Lung (tissue), 12 donors: ENCODE results near the gene CLEC9A. TPM values are rescaled to one million over a fixed set of nuclear protein-coding genes. Genes with fewer than 3 reads are reported as not detected.

Source experiments
- ATAC-seq: fragments of 200-7000 bp; cut with Tn5 transposase; one replicate; pipeline ENCODE4 v1.9.1; 2020; ENCODE audit warnings: moderate number of reproducible peaks; ENCODE audit not compliant: insufficient read depth, low FRiP score
- DNase-seq, 3 donors: peaks; one replicate each; pipeline ENCODE4 v3.0.0-alpha.2; 2013 to 2017
- H3K27ac ChIP-seq, 2 donors: one replicate each; pipeline ENCODE4 v1.5.1; 2013; ENCODE audit warnings: mild to moderate bottlenecking in 2 of 2, moderate library complexity in 2 of 2, control low read depth in 1 of 2, inconsistent platforms in 1 of 2, low read depth in 1 of 2, low read length in 1 of 2
- H3K27me3 ChIP-seq, 3 donors: one replicate each; pipeline ENCODE4 v1.5.1; 2013; ENCODE audit warnings: low read length in 2 of 3; ENCODE audit not compliant: control insufficient read depth in 3 of 3, insufficient read depth in 3 of 3
- H3K36me3 ChIP-seq, 4 donors: one replicate each; pipeline ENCODE4 v1.5.1; 2013; ENCODE audit warnings: low read length in 4 of 4, mild to moderate bottlenecking in 1 of 4, moderate library complexity in 1 of 4; ENCODE audit not compliant: control insufficient read depth in 4 of 4, insufficient read depth in 4 of 4
- H3K4me1 ChIP-seq, 5 donors: one replicate each; pipeline ENCODE4 v1.5.1; 2013; ENCODE audit warnings: low read length in 5 of 5, mild to moderate bottlenecking in 2 of 5, moderate library complexity in 1 of 5; ENCODE audit not compliant: control insufficient read depth in 5 of 5, insufficient read depth in 5 of 5
- H3K4me3 ChIP-seq: one replicate; pipeline ENCODE4 v1.5.1; 2013; ENCODE audit warnings: mild to moderate bottlenecking, control low read depth, moderate library complexity
- H3K9ac ChIP-seq, 2 donors: one replicate each; pipeline ENCODE4 v1.5.1; 2013; ENCODE audit warnings: low read length in 2 of 2, control low read depth in 1 of 2; ENCODE audit not compliant: insufficient read depth in 1 of 2
- H3K9me3 ChIP-seq, 4 donors: one replicate each; pipeline ENCODE4 v1.5.1; 2013; ENCODE audit warnings: low read length in 3 of 4, mild to moderate bottlenecking in 1 of 4, moderate library complexity in 1 of 4; ENCODE audit not compliant: control insufficient read depth in 4 of 4, insufficient read depth in 3 of 4
- WGBS, 2 donors: extraction: QIAGEN DNeasy Blood & Tissue Kit; methylation state at CpG; one replicate each; pipeline ENCODE4 v1.1.7; 2013; 5-methylcytosine and 5-hydroxymethylcytosine counted together
- polyA plus RNA-seq, 2 donors: library from polyadenylated mRNA; stranded (reverse); fragments of 200-250 nt; gene quantifications; one replicate each; pipeline ENCODE4 v1.2.1, GENCODE V29; 2013
- total RNA-seq, 2 donors: library from RNA; depleted of rRNA in 1 of 2; stranded (reverse); fragments of >200 nt in 1 of 2; gene quantifications; one replicate each; pipeline ENCODE4 v1.2.1, GENCODE V29; 2014 to 2021
- TF ChIP-seq, protein P1 (sequence below): IDR thresholded peaks from 2 replicates; pipeline ENCODE4 v1.5.1; 2012; ENCODE audit warnings: mild to moderate bottlenecking; ENCODE audit errors: control extremely low read depth, extremely low read depth
- donor health status: control.
- donor health status: control.
- donor health status: Bipolar disorder and iron deficiency.
- donor health status: healthy.
- donor health status: DM: yes; HTN: yes; CAD: no.

The CLEC9A gene
- total and polyA plus RNA-seq, 4 donors, result 0.12 to 0.60 (median 0.33) TPM

DNA sequence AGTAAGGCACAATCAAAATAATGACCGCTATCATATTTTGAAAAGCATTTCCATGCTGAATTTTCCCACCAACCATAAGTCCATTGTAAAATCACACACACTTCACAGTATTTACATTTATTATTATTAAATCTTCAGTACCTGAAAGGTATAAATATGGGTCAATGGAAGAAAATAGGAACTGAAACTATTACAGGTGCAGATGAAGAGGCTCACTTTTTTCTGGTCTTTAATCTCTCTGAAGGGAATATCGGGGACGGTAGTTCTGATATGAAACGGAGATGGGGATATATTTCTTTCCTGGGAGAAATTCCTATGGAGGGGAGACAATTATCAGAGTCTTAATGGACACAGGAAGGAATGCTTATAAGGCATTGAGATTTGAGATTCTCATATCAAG, 39.9 kb downstream of the CLEC9A start:
- DNase-seq (no peak), ATAC-seq (no peak)
- 95 to 97% methylated on average over 4 of the region's 4 CpGs for whole genome bisulfite sequencing, 2 donors
- Histone ChIP-seq H3K27me3 (no peaks in the 10 kb centered on the region), H3K4me1 (peaks cover 0 to 1% (median 0%) of the 10 kb centered on the region in 5 donors), H3K36me3 (peaks cover 0 to 5% (median 2%) of the 10 kb centered on the region in 4 donors), H3K4me3 (no peak overlapping the region), H3K27ac (no peak overlapping the region), H3K9ac (no peak overlapping the region), H3K9me3 (peaks cover 0 to 2% (median 0%) of the 10 kb centered on the region in 4 donors)
- TF ChIP-seq, protein P1, sequence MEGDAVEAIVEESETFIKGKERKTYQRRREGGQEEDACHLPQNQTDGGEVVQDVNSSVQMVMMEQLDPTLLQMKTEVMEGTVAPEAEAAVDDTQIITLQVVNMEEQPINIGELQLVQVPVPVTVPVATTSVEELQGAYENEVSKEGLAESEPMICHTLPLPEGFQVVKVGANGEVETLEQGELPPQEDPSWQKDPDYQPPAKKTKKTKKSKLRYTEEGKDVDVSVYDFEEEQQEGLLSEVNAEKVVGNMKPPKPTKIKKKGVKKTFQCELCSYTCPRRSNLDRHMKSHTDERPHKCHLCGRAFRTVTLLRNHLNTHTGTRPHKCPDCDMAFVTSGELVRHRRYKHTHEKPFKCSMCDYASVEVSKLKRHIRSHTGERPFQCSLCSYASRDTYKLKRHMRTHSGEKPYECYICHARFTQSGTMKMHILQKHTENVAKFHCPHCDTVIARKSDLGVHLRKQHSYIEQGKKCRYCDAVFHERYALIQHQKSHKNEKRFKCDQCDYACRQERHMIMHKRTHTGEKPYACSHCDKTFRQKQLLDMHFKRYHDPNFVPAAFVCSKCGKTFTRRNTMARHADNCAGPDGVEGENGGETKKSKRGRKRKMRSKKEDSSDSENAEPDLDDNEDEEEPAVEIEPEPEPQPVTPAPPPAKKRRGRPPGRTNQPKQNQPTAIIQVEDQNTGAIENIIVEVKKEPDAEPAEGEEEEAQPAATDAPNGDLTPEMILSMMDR, result no peak

DNA sequence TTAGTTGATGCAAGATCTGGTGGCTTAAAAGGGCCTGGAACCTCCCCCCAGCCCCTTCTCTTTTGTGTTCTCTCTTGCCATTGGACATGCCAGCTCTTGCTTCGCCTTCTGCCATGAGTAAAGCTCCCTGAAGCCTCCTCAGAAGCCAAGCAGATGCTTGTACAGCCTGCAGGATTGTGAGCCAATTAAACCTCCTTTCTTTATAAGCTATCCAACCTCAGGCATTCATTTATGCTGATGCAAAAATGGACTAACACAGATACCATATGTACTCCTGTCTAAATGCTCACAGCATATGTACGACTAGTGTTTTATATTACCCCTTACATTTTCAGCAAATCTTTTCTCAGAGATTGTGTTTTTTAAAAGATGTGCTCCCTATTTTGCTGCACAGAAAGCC, 41.6 kb downstream of the CLEC9A start:
- Histone ChIP-seq H3K4me3 (no peak overlapping the region), H3K9ac (no peak overlapping the region), H3K27me3 (no peaks in the 10 kb centered on the region), H3K9me3 (peaks cover 0 to 2% (median 0%) of the 10 kb centered on the region in 4 donors), H3K27ac (no peak overlapping the region), H3K36me3 (peaks cover 0 to 5% (median 2%) of the 10 kb centered on the region in 4 donors), H3K4me1 (peaks cover 0 to 1% (median 0%) of the 10 kb centered on the region in 5 donors)
- WGBS, 2 donors, result 96 to 100% methylated on average over 2 of the region's 2 CpGs
- TF ChIP-seq, protein P1, result no peak
- ATAC-seq (no peak), DNase-seq (no peak)

DNA sequence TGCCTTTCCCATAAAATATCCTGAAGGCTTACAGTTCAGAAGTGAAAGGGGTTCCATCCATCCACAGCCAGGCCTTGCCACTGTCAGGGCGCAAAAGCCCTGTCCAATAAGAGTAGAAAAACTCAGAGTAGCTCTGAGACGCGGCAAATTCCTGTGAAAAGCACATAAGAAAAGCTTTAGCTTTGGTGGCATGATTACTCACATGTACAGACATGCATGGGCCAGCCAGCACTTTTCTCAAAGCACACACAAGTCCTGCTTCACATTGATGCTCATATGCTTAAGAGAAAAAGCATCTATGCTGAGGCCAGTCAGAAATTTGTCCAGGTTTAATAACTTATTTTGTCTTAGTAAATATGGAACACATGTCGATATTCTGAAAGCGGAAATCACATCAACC, 42.8 kb downstream of the CLEC9A start:
- TF ChIP-seq, protein P1, result no peak
- DNase-seq, result no peak
- ATAC-seq, result no peak
- Histone ChIP-seq H3K36me3 (peaks cover 0 to 5% (median 2%) of the 10 kb centered on the region in 4 donors), H3K27me3 (no peaks in the 10 kb centered on the region), H3K9me3 (peaks cover 0 to 2% (median 0%) of the 10 kb centered on the region in 4 donors), H3K4me3 (no peak overlapping the region), H3K27ac (no peak overlapping the region), H3K9ac (no peak overlapping the region), H3K4me1 (peaks cover 0 to 1% (median 0%) of the 10 kb centered on the region in 5 donors)
- 95 to 96% methylated on average over 5 of the region's 5 CpGs for WGBS, 2 donors

DNA sequence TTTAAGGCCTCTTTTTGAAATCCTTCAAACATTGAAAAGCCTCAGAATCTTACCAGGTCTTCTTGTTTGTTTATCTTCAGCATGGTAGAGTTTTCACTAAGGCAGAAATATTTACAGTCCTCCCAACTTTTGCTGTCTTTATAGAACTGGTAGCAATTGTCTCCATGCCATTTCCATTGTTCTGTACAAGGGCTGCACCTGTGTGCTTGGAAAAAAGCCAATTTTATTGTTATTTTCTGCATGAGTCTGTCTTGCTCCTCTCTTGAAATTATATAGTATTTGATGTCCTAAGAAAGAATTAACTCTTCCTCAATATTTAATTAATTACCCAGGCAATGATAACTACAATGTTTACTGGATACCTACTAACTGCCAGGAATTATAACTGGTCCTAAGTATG, 45.0 kb downstream of the CLEC9A start:
- DNase-seq (no peak), ATAC-seq (no peak)
- H3K27me3 ChIP-seq, result no peaks in the 10 kb centered on the region
- peaks cover 0 to 5% (median 2%) of the 10 kb centered on the region in 4 donors for H3K36me3 ChIP-seq
- TF ChIP-seq, protein P1, result no peak
- peaks cover 0 to 1% (median 0%) of the 10 kb centered on the region in 5 donors for H3K4me1 ChIP-seq
- no peak overlapping the region for H3K4me3 ChIP-seq
- H3K9ac ChIP-seq, result no peak overlapping the region
- H3K27ac ChIP-seq, result no peak overlapping the region
- H3K9me3 ChIP-seq, result peaks cover 0 to 2% (median 0%) of the 10 kb centered on the region in 4 donors
